ENCODE measurements around the gene RNF17.
A peak's percentile ranks its signal among the peaks of the same experiment; 100 is the strongest.
"Not testable (repeated sequence)": the region's sequence is repeated elsewhere in the genome, so short reads cannot be mapped to it uniquely, and the experiment has no call there.

The RNF17 gene, protein sequence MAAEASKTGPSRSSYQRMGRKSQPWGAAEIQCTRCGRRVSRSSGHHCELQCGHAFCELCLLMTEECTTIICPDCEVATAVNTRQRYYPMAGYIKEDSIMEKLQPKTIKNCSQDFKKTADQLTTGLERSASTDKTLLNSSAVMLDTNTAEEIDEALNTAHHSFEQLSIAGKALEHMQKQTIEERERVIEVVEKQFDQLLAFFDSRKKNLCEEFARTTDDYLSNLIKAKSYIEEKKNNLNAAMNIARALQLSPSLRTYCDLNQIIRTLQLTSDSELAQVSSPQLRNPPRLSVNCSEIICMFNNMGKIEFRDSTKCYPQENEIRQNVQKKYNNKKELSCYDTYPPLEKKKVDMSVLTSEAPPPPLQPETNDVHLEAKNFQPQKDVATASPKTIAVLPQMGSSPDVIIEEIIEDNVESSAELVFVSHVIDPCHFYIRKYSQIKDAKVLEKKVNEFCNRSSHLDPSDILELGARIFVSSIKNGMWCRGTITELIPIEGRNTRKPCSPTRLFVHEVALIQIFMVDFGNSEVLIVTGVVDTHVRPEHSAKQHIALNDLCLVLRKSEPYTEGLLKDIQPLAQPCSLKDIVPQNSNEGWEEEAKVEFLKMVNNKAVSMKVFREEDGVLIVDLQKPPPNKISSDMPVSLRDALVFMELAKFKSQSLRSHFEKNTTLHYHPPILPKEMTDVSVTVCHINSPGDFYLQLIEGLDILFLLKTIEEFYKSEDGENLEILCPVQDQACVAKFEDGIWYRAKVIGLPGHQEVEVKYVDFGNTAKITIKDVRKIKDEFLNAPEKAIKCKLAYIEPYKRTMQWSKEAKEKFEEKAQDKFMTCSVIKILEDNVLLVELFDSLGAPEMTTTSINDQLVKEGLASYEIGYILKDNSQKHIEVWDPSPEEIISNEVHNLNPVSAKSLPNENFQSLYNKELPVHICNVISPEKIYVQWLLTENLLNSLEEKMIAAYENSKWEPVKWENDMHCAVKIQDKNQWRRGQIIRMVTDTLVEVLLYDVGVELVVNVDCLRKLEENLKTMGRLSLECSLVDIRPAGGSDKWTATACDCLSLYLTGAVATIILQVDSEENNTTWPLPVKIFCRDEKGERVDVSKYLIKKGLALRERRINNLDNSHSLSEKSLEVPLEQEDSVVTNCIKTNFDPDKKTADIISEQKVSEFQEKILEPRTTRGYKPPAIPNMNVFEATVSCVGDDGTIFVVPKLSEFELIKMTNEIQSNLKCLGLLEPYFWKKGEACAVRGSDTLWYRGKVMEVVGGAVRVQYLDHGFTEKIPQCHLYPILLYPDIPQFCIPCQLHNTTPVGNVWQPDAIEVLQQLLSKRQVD (N-terminal part only)

GRCh38 chr13:24763596-24764275 is at the start of gene RNF17:
Gene RNF17 (plus strand): TSS chr13:24764169. CDS start chr13:24764204, 35 bp downstream.
- no peak for DNase-seq

- no peak for DNase-seq
These were observed 48.0 kb upstream of the RNF17 start for GRCh38 chr13:24716011-24716410.

- DNase-seq: no peak
These were observed 47.5 kb upstream of the RNF17 start for GRCh38 chr13:24716446-24716845.

DNA sequence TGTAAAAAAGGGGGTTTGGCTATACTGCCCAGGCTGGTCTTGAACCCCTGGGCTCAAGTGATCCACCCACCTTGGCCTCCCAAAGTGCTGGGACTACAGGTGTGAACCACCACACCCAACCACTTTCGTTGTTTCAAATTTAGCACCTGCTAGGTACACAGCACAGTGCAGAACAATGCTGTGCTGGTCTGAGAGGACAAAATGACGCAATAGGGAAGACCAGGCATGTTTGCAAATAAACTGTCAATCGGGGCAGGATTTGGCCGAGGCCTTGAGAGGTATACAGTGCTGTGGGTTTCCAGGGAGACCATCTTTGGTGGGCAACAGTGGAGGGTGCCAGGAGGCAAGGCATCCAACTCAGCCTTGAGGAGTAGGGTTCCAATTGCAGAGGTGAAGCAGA is 46.8 kb upstream of the RNF17 start:
- DNase-seq: no peak

DNA sequence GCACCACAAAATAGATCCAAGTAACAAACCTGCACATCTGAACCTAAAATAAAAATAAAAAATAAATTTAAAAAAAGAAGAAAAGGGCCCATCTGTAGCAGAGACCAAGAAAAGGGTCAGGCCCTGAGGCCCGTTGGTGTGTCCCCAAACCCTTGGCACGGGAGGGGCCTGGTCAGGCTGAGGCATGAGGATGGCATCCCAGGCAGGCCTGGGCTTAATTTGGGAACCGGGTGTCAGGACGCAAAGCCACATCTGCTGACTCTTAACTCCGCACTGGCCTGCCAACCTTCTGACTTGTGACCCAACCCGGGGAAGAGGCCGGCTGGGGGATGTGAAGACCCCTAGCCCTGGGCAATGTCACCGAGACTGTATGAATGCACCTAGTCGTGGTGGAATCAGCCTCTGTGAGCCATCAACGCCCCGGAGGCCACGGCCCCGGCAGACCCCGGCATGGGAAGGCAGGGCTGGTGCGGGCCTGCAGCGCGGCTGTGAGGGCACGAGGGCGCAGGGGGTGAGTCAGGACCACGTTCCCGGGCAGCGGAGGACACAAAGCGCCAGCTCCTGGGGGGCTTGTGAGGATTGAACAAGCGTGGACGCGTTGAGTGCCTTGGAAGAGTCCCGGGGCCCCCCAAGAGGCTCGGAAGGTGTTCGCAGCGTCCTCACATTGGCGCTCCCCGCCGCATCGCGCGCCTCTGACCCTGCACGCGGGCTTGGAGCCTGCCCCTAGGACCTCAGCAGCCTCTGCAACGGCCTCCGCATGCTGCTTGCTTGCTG is 45.6 kb upstream of the RNF17 start:
- no peak for DNase-seq

DNA sequence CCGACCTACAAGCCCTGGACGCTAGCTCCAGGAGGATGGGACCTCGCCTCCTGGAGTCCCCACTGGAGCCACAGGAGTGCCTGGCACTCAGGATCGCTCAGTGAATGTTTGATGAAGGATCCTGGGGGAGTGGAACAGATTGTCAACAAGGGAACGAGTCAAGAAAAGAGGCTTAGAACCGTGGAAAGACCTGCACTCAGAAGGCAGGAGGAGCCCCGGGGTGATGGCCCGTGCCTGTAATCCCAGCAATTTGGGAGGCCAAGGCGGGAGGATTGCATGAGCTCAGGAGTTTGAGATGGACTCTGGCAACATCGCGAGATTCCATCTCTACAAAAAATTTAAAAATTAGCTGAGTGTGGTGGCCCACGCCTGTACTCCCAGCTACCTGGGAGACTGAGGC is 44.8 kb upstream of the RNF17 start:
- DNase-seq: no peak

DNA sequence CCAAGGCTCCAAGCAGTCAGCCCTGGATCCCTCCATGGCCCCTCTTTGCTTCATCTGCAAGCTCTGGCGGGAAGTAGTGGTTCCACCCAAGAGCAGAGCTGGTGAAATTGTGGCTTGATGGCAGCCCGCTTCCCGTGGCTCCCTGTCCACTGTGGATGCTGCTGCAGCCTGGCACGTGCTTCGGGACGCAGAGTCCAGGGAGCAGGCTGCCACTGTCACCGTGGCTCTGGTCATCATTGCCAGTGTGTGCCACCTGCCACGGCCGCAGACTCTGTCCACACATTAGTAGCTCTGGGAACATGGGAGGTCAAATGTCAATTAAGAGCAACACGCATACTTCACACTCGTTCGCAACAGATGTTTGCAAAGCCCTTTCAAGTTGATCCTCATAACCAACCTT is 40.8 kb upstream of the RNF17 start:
- no peak for DNase-seq

DNA sequence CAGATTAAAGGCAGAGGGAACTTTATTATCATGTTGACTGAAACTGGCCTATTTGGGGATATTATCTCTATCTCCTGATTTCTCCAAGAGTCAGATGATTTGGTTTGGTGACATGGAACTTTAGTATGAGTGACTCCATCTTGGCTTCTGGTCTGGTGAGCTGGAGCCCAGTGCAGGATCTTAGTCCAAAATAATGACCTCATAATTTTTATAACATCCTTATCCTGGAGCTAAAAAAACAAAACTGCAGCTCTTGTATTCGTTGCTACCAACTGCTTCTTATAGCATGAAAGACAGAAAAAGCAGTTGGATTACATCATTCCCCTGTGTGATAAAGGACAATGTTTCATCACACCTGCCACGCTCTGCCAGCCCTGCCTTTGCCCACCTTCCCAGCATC is 39.3 kb upstream of the RNF17 start:
- no peak for DNase-seq

- DNase-seq: no peak
These were observed 38.6 kb upstream of the RNF17 start for GRCh38 chr13:24725379-24725778.

GRCh38 chr13:24727731-24728601 is 36.0 kb upstream of the RNF17 start:
- DNase-seq: peak in 43 of 58 donors; percentile 4 to 63 (median 33)

DNA sequence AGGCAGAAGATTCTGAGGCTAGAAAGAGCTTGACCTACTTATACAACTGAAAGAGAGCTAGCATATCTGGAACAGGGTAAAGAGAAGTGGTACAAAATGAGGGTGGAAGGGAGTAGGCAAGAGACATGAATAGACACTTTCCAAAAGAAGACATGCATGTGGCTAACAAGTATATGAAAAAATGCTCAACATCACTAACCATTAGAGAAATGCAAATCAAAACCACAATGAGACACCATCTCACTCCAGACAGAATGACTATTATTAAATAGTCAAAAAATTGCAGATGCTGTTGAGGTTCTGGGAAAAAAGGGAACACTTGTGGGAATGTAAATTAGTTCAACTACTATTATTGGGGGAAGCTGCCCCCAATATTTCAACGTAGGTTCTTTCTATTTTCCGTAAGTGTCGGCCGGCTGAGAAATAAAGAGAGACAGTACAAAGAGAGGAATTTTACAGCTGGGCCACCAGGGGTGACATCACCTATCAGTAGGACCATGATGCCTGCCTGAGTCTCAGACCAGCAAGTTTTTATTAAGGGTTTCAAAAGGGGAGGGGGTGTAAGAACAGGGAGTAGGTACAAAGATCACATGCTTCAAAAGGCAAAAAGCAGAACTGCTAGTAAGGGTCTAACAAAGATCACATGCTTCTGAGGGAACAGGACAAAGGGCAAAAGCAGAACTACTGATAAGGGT is 32.9 kb upstream of the RNF17 start:
- DNase-seq: not testable (repeated sequence)

DNA sequence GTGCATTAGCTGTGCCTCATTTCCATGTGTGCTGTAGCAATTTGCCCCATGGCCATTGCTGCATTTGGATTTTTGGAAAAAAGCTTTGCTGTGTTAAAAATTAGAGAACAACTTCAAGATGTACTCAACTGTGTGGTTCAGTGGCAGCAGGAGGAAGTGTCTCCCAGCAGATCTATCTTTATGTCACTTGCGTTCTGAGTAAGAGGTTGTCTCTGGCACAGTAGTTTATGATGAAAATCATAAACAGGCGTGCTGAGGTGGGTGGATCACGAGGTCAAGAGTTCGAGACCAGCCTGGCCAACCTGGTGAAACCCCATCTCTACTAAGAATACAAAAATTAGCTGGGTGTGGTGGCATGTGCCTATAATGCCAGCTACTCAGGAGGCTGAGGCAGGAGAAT is 29.0 kb upstream of the RNF17 start:
- DNase-seq: no peak

GRCh38 chr13:24737042-24737441 is 26.9 kb upstream of the RNF17 start:
- no peak for DNase-seq

DNA sequence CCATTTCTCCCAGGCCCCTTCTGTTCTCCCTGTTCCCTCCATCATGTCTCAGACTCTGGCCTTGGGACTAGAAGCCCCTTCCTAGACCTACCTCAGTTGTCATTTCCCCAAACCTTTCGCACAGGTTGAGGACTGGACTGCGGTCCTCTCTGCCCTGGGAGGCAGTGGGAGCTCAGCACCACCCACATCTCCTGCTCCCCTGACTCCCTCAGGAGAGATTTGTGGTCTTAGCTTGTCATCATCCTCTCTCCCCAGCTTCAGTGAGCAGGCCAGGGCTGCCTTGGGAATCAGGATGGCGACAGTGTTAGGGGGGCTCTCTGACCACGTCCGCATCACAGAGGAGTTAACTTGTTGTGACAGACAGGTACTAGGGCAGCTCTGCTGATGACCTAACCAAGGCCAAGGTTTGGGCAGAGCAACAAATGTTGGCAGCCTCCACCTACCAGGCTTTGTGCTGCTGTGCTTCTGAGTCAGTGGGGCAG is 25.6 kb upstream of the RNF17 start:
- no peak for DNase-seq

DNA sequence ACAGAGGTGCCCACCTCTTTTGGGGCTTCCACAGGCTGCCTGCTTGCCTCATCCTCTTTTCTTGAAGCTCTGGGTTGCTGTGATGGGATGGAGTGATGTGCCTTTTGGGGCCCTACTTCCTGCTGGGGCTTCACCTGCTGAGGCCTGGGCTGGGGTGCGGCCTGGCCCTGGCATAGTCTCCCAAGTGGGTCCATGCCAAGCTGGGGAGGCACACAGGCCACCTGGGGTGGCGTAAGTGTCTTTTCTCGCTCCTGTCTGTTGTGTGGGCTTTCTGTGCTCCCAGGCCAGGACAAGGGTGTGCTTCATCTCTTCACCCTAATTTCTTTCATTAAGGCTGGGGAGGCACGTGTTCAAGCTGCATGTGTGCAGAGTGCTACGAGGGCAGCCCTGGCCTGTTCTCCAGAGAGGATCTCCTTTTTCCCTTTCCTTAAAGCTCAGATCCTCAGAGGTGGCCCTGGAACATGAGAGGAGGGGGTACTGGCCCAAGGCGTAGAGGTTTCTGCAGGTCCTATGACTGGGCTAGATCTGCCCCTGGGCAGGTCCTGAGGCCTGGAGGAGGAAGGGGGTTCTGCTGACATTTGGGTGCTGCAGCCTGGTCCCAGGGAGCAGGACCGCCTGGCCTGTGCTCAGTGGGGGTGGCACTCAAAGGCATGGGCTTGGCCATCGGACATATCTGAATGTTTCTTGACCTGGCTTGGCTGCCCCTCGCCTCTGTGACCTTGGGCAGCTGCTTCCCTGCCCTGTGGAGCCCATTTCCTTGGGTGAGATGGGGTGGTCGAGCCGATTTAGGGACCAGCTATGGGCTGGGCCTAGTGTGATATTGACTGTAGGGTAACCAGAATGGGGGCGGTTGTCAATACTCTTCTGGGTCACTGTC is 23.7 kb upstream of the RNF17 start:
- no peak for DNase-seq

- no peak for DNase-seq
These were observed 22.8 kb upstream of the RNF17 start for GRCh38 chr13:24741016-24741662.

DNA sequence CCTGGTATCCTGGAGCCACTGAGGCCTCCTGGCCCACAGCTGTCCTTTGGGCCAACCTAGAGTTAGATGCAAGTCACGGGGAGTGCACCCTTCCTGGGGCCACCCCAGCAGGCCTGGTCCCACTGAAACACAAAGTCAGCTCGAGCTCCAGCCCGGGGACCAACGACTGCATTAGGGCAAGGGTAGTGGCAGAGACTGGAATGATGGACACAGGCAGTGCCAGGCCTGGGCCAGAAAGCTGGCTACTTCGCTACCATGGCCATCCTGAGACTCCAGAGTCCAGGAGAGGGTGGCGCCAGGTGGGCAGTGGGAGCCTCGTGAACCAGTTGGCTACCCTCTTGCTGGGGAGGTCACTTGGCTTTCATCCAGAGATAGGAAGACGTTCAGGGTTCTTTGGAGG is 22.2 kb upstream of the RNF17 start:
- no peak for DNase-seq
